GM18517 (cell line): ENCODE measurements around the gene PKHD1.
"Not testable (repeated sequence)": the region's sequence is repeated elsewhere in the genome, so short reads cannot be mapped to it uniquely, and the experiment has no call there.

Experiments used
- ATAC-seq: cut with Tn5 transposase; IDR thresholded peaks from one replicate; pipeline ENCODE4 v1.9.1; 2021; ENCODE audit warnings: mild to moderate bottlenecking, moderate library complexity; ENCODE audit not compliant: unreplicated experiment

Gene PKHD1

GRCh38 chr6:51865996-51866395 lies 221.4 kb downstream of the PKHD1 start:
- ATAC-seq = no peak

- no peak for ATAC-seq
These were observed 222.2 kb downstream of the PKHD1 start for GRCh38 chr6:51865176-51865575.

- ATAC-seq = no peak
These were observed 230.3 kb downstream of the PKHD1 start for GRCh38 chr6:51857134-51857533.

- ATAC-seq = no peak
These were observed 230.9 kb downstream of the PKHD1 start for GRCh38 chr6:51856508-51856907.

GRCh38 chr6:51855310-51856082 lies 231.9 kb downstream of the PKHD1 start:
- ATAC-seq = peak; percentile 76

- no peak for ATAC-seq
These were observed 232.5 kb downstream of the PKHD1 start for GRCh38 chr6:51854876-51855275.

GRCh38 chr6:51854347-51854746 lies 233.1 kb downstream of the PKHD1 start:
- no peak for ATAC-seq

- ATAC-seq = not testable (repeated sequence)
These were observed 234.3 kb downstream of the PKHD1 start for GRCh38 chr6:51853109-51853508.

- ATAC-seq = no peak
These were observed 240.9 kb downstream of the PKHD1 start for GRCh38 chr6:51846531-51846930.

GRCh38 chr6:51844336-51844735 lies 243.1 kb downstream of the PKHD1 start:
- ATAC-seq = no peak

- no peak for ATAC-seq
These were observed 243.9 kb downstream of the PKHD1 start for GRCh38 chr6:51843456-51844056.

- no peak for ATAC-seq
These were observed 244.5 kb downstream of the PKHD1 start for GRCh38 chr6:51842804-51843378.

- no peak for ATAC-seq
These were observed 245.2 kb downstream of the PKHD1 start for GRCh38 chr6:51842061-51842803.

GRCh38 chr6:51841626-51842025 lies 245.8 kb downstream of the PKHD1 start:
- ATAC-seq = no peak

GRCh38 chr6:51839726-51840374 lies 247.6 kb downstream of the PKHD1 start:
- no peak for ATAC-seq

- no peak for ATAC-seq
These were observed 256.7 kb downstream of the PKHD1 start for GRCh38 chr6:51830666-51831065.

- ATAC-seq = no peak
These were observed 259.8 kb downstream of the PKHD1 start for GRCh38 chr6:51827580-51827979.

GRCh38 chr6:51824940-51825339 lies 262.5 kb downstream of the PKHD1 start:
- ATAC-seq = no peak

GRCh38 chr6:51820555-51820954 lies 266.9 kb downstream of the PKHD1 start:
- ATAC-seq = no peak

GRCh38 chr6:51818520-51819022 lies 268.8 kb downstream of the PKHD1 start:
- ATAC-seq = no peak

GRCh38 chr6:51817832-51818231 lies 269.6 kb downstream of the PKHD1 start:
- ATAC-seq = no peak
